Activated CD4-positive, alpha-beta memory T cell treated with anti-CD3 and anti-CD28 coated beads, Interleukin-2, amount 10 ng/mL, durations not matched to agents 7 days and 5 days (primary cell): ENCODE measurements around the gene RPS19BP1. TPM values are rescaled to one million over a fixed set of nuclear protein-coding genes. Genes with fewer than 3 reads are reported as not detected.
"Not testable (repeated sequence)": the region's sequence is repeated elsewhere in the genome, so short reads cannot be mapped to it uniquely, and the experiment has no call there.

Experiments
- CTCF ChIA-PET: fragments of 350-600 bp; sonication (Branson Sonifier 250); formaldehyde crosslinking; loops from one replicate; lab custom pipeline; 2021; ENCODE audit warnings: antibody characterized with exemption, inconsistent platforms; lab: Charles Lee
- POLR2A ChIA-PET: fragments of 350-600 bp; sonication (Branson Sonifier 250); formaldehyde crosslinking; loops from one replicate; lab custom pipeline; 2021; ENCODE audit warnings: antibody characterized with exemption; lab: Charles Lee
- DNase-seq: peaks from one replicate; pipeline ENCODE4 v3.0.0-alpha.2; 2020
- H3K27ac Mint-ChIP-seq: one replicate; pipeline ENCODE4 v1.8.0; 2021; ENCODE audit warnings: mild to moderate bottlenecking, mixed read lengths
- H3K27me3 Mint-ChIP-seq: one replicate; pipeline ENCODE4 v1.8.0; 2021; ENCODE audit warnings: mixed read lengths
- H3K36me3 Mint-ChIP-seq: one replicate; pipeline ENCODE4 v1.8.0; 2021; ENCODE audit warnings: low read depth, mixed read lengths
- H3K4me1 Mint-ChIP-seq: one replicate; pipeline ENCODE4 v1.8.0; 2021; ENCODE audit warnings: mixed read lengths
- H3K4me3 Mint-ChIP-seq: one replicate; pipeline ENCODE4 v1.8.0; 2021; ENCODE audit warnings: mild to moderate bottlenecking, mixed read lengths
- H3K9me3 Mint-ChIP-seq: one replicate; pipeline ENCODE4 v1.8.0; 2021; ENCODE audit warnings: mixed read lengths
- total RNA-seq, 2 experiments: library from RNA; stranded (reverse); gene quantifications; one replicate each; pipeline ENCODE4 v1.2.3, GENCODE V29; 2021

RPS19BP1 gene
- total RNA-seq, 2 experiments from 2014 or later, result 54.3 to 60.7 TPM

- Mint-ChIP-seq H3K4me3 (no peak overlapping the region), H3K27ac (no peak overlapping the region), H3K36me3 (peaks cover 68% of the 10 kb centered on the region), H3K4me1 (peaks cover 42% of the 10 kb centered on the region), H3K27me3 (peaks cover 2% of the 10 kb centered on the region), H3K9me3 (no peaks in the 10 kb centered on the region)
- no peak for DNase-seq
- ChIA-PET CTCF (interaction anchor here (1.1 to 6.0 kb wide), 6 partner anchors 12 to 118 kb away, joined by 3 to 65 read pairs (median 5); partner anchors contain the start of genes MIEF1 and TAB1), POLR2A (interaction anchor here (1.6 to 4.1 kb wide), 6 partner anchors 10 to 527 kb away, joined by 4 to 43 read pairs (median 10); partner anchors contain the start of genes MIEF1 and RPS19BP1)
Measured at GRCh38 chr22:39517470-39517869, 15.1 kb downstream of the RPS19BP1 start.

GRCh38 chr22:39515266-39516050, 17.1 kb downstream of the RPS19BP1 start:
- peaks cover 32% of the 10 kb centered on the region for H3K4me1 Mint-ChIP-seq
- no peak overlapping the region for H3K4me3 Mint-ChIP-seq
- CTCF ChIA-PET, result interaction anchor here (0.6 to 6.0 kb wide), 15 partner anchors 7 to 521 kb away, joined by 3 to 65 read pairs (median 4); partner anchors contain the start of gene MIEF1
- no peaks in the 10 kb centered on the region for H3K9me3 Mint-ChIP-seq
- H3K27ac Mint-ChIP-seq, result peak overlapping the region; percentile 47
- H3K36me3 Mint-ChIP-seq, result peaks cover 67% of the 10 kb centered on the region
- no peak for DNase-seq
- POLR2A ChIA-PET, result interaction anchor here (0.8 to 4.1 kb wide), 7 partner anchors 8 to 196 kb away, joined by 3 to 43 read pairs (median 6); partner anchors contain the start of genes MIEF1, RPL3 and TAB1
- peaks cover 2% of the 10 kb centered on the region for H3K27me3 Mint-ChIP-seq

GRCh38 chr22:39514373-39514973, 18.1 kb downstream of the RPS19BP1 start:
- ChIA-PET POLR2A (interaction anchor here (0.5 to 2.4 kb wide), 3 partner anchors 9 to 125 kb away, joined by 3 to 11 read pairs (median 4); partner anchors contain the start of gene MIEF1), CTCF (interaction anchor here (0.6 to 6.0 kb wide), 12 partner anchors 9 to 522 kb away, joined by 3 to 65 read pairs (median 3); partner anchors contain the start of gene MIEF1)
- Mint-ChIP-seq H3K36me3 (peaks cover 69% of the 10 kb centered on the region), H3K27me3 (no peaks in the 10 kb centered on the region), H3K4me1 (peaks cover 36% of the 10 kb centered on the region), H3K27ac (peak overlapping the region; percentile 11), H3K9me3 (no peaks in the 10 kb centered on the region), H3K4me3 (no peak overlapping the region)
- DNase-seq, result peak; percentile 63

GRCh38 chr22:39513791-39514190, 18.8 kb downstream of the RPS19BP1 start:
- H3K36me3 Mint-ChIP-seq, result peaks cover 73% of the 10 kb centered on the region

GRCh38 chr22:39512026-39512425, 20.5 kb downstream of the RPS19BP1 start:
- peaks cover 77% of the 10 kb centered on the region for H3K36me3 Mint-ChIP-seq
- POLR2A ChIA-PET, result interaction anchor here (0.7 kb wide), 1 partner anchor 11 kb away, joined by 3 read pairs; no protein-coding TSS in a partner anchor
- H3K9me3 Mint-ChIP-seq, result no peaks in the 10 kb centered on the region

More at GRCh38 chr22:39513791-39514190, 18.8 kb downstream of the RPS19BP1 start:
- Mint-ChIP-seq H3K9me3 (no peaks in the 10 kb centered on the region), H3K27ac (no peak overlapping the region), H3K4me1 (peaks cover 33% of the 10 kb centered on the region), H3K27me3 (no peaks in the 10 kb centered on the region), H3K4me3 (no peak overlapping the region)
- DNase-seq, result no peak
- ChIA-PET POLR2A (interaction anchor here (1.2 to 2.4 kb wide), 2 partner anchors 10 to 12 kb away, joined by 4 to 11 read pairs; partner anchors contain the start of gene MIEF1), CTCF (interaction anchor here (1.2 to 6.0 kb wide), 5 partner anchors 11 to 523 kb away, joined by 3 to 65 read pairs (median 14); partner anchors contain the start of gene MIEF1)

GRCh38 chr22:39511226-39511625, 21.3 kb downstream of the RPS19BP1 start:
- ChIA-PET CTCF (interaction anchor here (5.1 kb wide), 1 partner anchor 14 kb away, joined by 27 read pairs; no protein-coding TSS in a partner anchor), POLR2A (interaction anchor here (2.3 kb wide), 1 partner anchor 9 kb away, joined by 6 read pairs; the partner anchor contains the start of gene ATF4)
- H3K36me3 Mint-ChIP-seq, result peaks cover 81% of the 10 kb centered on the region
- no peak overlapping the region for H3K4me3 Mint-ChIP-seq
- no peak overlapping the region for H3K27ac Mint-ChIP-seq
- H3K27me3 Mint-ChIP-seq, result no peaks in the 10 kb centered on the region
- no peaks in the 10 kb centered on the region for H3K9me3 Mint-ChIP-seq
- DNase-seq, result no peak
- H3K4me1 Mint-ChIP-seq, result peaks cover 38% of the 10 kb centered on the region

More at GRCh38 chr22:39512026-39512425, 20.5 kb downstream of the RPS19BP1 start:
- Mint-ChIP-seq H3K4me3 (no peak overlapping the region), H3K27me3 (no peaks in the 10 kb centered on the region), H3K4me1 (peaks cover 32% of the 10 kb centered on the region), H3K27ac (no peak overlapping the region)
- DNase-seq, result no peak
- CTCF ChIA-PET, result interaction anchor here (5.1 kb wide), 1 partner anchor 15 kb away, joined by 27 read pairs; no protein-coding TSS in a partner anchor

- no peaks in the 10 kb centered on the region for H3K27me3 Mint-ChIP-seq
- CTCF ChIA-PET, result interaction anchor here (1.0 to 5.1 kb wide), 3 partner anchors 9 to 18 kb away, joined by 3 to 27 read pairs (median 6); partner anchors contain the start of gene ATF4
- DNase-seq, result no peak
- POLR2A ChIA-PET, result interaction anchor here (1.1 to 2.3 kb wide), 2 partner anchors 9 to 13 kb away, joined by 3 to 6 read pairs; partner anchors contain the start of gene ATF4
- peaks cover 81% of the 10 kb centered on the region for H3K36me3 Mint-ChIP-seq
- H3K4me1 Mint-ChIP-seq, result peaks cover 38% of the 10 kb centered on the region
- no peak overlapping the region for H3K4me3 Mint-ChIP-seq
- H3K9me3 Mint-ChIP-seq, result no peaks in the 10 kb centered on the region
- H3K27ac Mint-ChIP-seq, result no peak overlapping the region
Measured at GRCh38 chr22:39510529-39511149, 21.9 kb downstream of the RPS19BP1 start.

GRCh38 chr22:39508393-39508792, 24.2 kb downstream of the RPS19BP1 start:
- Mint-ChIP-seq H3K27me3 (no peaks in the 10 kb centered on the region), H3K9me3 (no peaks in the 10 kb centered on the region), H3K4me3 (no peak overlapping the region), H3K27ac (peak overlapping the region; percentile 55), H3K4me1 (peaks cover 40% of the 10 kb centered on the region), H3K36me3 (peaks cover 76% of the 10 kb centered on the region)
- CTCF ChIA-PET, result interaction anchor here (1.0 to 1.3 kb wide), 2 partner anchors 8 to 12 kb away, joined by 4 read pairs; no protein-coding TSS in a partner anchor
- POLR2A ChIA-PET, result interaction anchor here (2.0 to 8.4 kb wide), 2 partner anchors 9 to 15 kb away, joined by 10 to 124 read pairs; partner anchors contain the start of gene ATF4
- no peak for DNase-seq

GRCh38 chr22:39507021-39507420, 25.5 kb downstream of the RPS19BP1 start:
- POLR2A ChIA-PET, result interaction anchor here (1.4 to 8.4 kb wide), 3 partner anchors 11 to 22 kb away, joined by 3 to 124 read pairs (median 10); partner anchors contain the start of gene ATF4
- Mint-ChIP-seq H3K36me3 (peaks cover 69% of the 10 kb centered on the region), H3K4me1 (peaks cover 48% of the 10 kb centered on the region)
- H3K27ac Mint-ChIP-seq, CTCF ChIA-PET, H3K4me3 Mint-ChIP-seq, DNase-seq, H3K27me3 Mint-ChIP-seq, H3K9me3 Mint-ChIP-seq: not testable (repeated sequence)

GRCh38 chr22:39504071-39504470, 28.5 kb downstream of the RPS19BP1 start:
- Mint-ChIP-seq H3K9me3 (no peaks in the 10 kb centered on the region), H3K27ac (no peak overlapping the region), H3K4me3 (peak overlapping the region; percentile 91), H3K27me3 (peaks cover 5% of the 10 kb centered on the region), H3K4me1 (peaks cover 48% of the 10 kb centered on the region), H3K36me3 (peaks cover 43% of the 10 kb centered on the region)
- ChIA-PET POLR2A (interaction anchor here (1.7 to 8.4 kb wide), 4 partner anchors 10 to 26 kb away, joined by 4 to 124 read pairs (median 26); partner anchors contain the start of gene ATF4), CTCF (interaction anchor here (2.4 to 5.2 kb wide), 3 partner anchors 10 to 27 kb away, joined by 10 to 45 read pairs (median 14); partner anchors contain the start of gene RPS19BP1)
- DNase-seq, result no peak

- Mint-ChIP-seq H3K36me3 (peaks cover 41% of the 10 kb centered on the region), H3K4me1 (peaks cover 46% of the 10 kb centered on the region), H3K27ac (peak overlapping the region; percentile 67), H3K4me3 (peak overlapping the region; percentile 91), H3K27me3 (peaks cover 7% of the 10 kb centered on the region), H3K9me3 (no peaks in the 10 kb centered on the region)
- ChIA-PET POLR2A (interaction anchor here (1.9 to 8.4 kb wide), 6 partner anchors 10 to 540 kb away, joined by 4 to 124 read pairs (median 14); partner anchors contain the start of gene ATF4), CTCF (interaction anchor here (1.1 to 5.2 kb wide), 6 partner anchors 10 to 105 kb away, joined by 4 to 45 read pairs (median 12); partner anchors contain the start of genes RPS19BP1 and TAB1)
- no peak for DNase-seq
Measured at GRCh38 chr22:39503630-39504029, 28.9 kb downstream of the RPS19BP1 start.
